PC-3 (cell line): ENCODE measurements around the gene AFAP1L2. TPM values are rescaled to one million over a fixed set of nuclear protein-coding genes. Genes with fewer than 3 reads are reported as not detected.

Source experiments
- ATAC-seq: fragments of 200-7000 bp; cut with Tn5 transposase; 2 replicates; pipeline ENCODE4 v1.9.1; 2020; ENCODE audit warnings: mild to moderate bottlenecking, moderate library complexity
- BruUV-seq: library from RNA; stranded (reverse); fragments of 400-500 nt; replicated peaks from 2 replicates; lab custom pipeline; 2021; lab: Mats Ljungman, UMichigan
- CTCF ChIA-PET: fragments of 300-600 bp; sonication (Branson Sonifier 250); formaldehyde crosslinking; loops from one replicate; lab custom pipeline; 2022; ENCODE audit warnings: antibody characterized with exemption; lab: Charles Lee
- POLR2A ChIA-PET: fragments of 300-600 bp; sonication (Branson Sonifier 250); formaldehyde crosslinking; loops from one replicate; lab custom pipeline; 2022; ENCODE audit warnings: antibody characterized with exemption; ENCODE audit not compliant: unreplicated experiment; lab: Charles Lee
- DNase-seq: peaks from one replicate; pipeline ENCODE4 v3.0.0-alpha.2; 2015
- H2AFZ ChIP-seq: fragments of 300-600 bp; sonication (generic); 2 replicates; pipeline ENCODE4 v1.6.0; 2016; ENCODE audit warnings: antibody characterized with exemption, low read length
- H3F3A ChIP-seq: fragments of 300-600 bp; sonication (generic); one replicate; pipeline ENCODE4 v1.6.0; 2017; ENCODE audit warnings: antibody characterized with exemption, low read length, control low read depth, mild to moderate bottlenecking; ENCODE audit not compliant: unreplicated experiment
- H3K27ac ChIP-seq: fragments of 300-600 bp; sonication (generic); 2 replicates; pipeline ENCODE4 v1.5.1; 2016; ENCODE audit warnings: mild to moderate bottlenecking, low read length
- H3K27me3 ChIP-seq: fragments of 300-600 bp; sonication (generic); 2 replicates; pipeline ENCODE4 v1.6.1; 2016; ENCODE audit warnings: low read length, mixed read lengths
- H3K36me3 ChIP-seq: fragments of 300-600 bp; sonication (generic); 2 replicates; pipeline ENCODE4 v1.6.1; 2016; ENCODE audit warnings: low read depth, mixed run types, low read length, mixed read lengths
- H3K4me1 ChIP-seq: fragments of 300-600 bp; sonication (generic); 2 replicates; pipeline ENCODE4 v1.5.1; 2016; ENCODE audit warnings: low read length; ENCODE audit not compliant: insufficient read depth
- H3K4me2 ChIP-seq: fragments of 300-600 bp; sonication (generic); 2 replicates; pipeline ENCODE4 v1.6.0; 2016; ENCODE audit warnings: low read length
- H3K4me3 ChIP-seq: fragments of 300-600 bp; sonication (generic); 2 replicates; pipeline ENCODE4 v1.5.1; 2016; ENCODE audit warnings: mild to moderate bottlenecking, low read length, mixed read lengths
- H3K79me2 ChIP-seq: fragments of 300-600 bp; sonication (generic); 2 replicates; pipeline ENCODE4 v1.6.1; 2017; ENCODE audit warnings: low read length, mixed read lengths
- H3K9ac ChIP-seq: fragments of 300-600 bp; sonication (generic); 2 replicates; pipeline ENCODE4 v1.6.0; 2016; ENCODE audit warnings: mild to moderate bottlenecking, low read length
- H3K9me2 ChIP-seq: fragments of 300-600 bp; sonication (generic); replicated peaks from 2 replicates; pipeline ENCODE4 v1.6.1; 2016; ENCODE audit warnings: mixed run types, low read length, mixed read lengths
- H3K9me3 ChIP-seq: fragments of 300-600 bp; sonication (generic); 2 replicates; pipeline ENCODE4 v1.6.1; 2016; ENCODE audit warnings: low read length, mixed read lengths
- H4K20me1 ChIP-seq: fragments of 300-600 bp; sonication (generic); 2 replicates; pipeline ENCODE4 v1.6.1; 2016; ENCODE audit warnings: low read length, mixed read lengths
- CTCF ChIP-seq: fragments of 300-600 bp; sonication (generic); conservative IDR thresholded peaks from 2 replicates; pipeline ENCODE4 v1.5.1; 2017; ENCODE audit warnings: antibody characterized with exemption, low read depth, mild to moderate bottlenecking, low read length
- EZH2 ChIP-seq: fragments of 300-600 bp; sonication (generic); IDR thresholded peaks from one replicate; pipeline ENCODE4 v1.6.1; 2017; ENCODE audit warnings: antibody characterized with exemption, mild to moderate bottlenecking, low read length; ENCODE audit not compliant: unreplicated experiment
- EZH2phosphoT487 ChIP-seq: fragments of 300-600 bp; sonication (generic); IDR thresholded peaks from 2 replicates; pipeline ENCODE4 v1.6.1; 2018; ENCODE audit warnings: mild to moderate bottlenecking, antibody characterized with exemption, low read length, borderline replicate concordance
- intact Hi-C: fragments of 100-400 bp; cut with micrococcal nuclease; formaldehyde crosslinking; loops from 2 replicates; pipeline ENCODE4 v1.9.0; 2023
- total RNA-seq: library from RNA; depleted of rRNA; stranded (reverse); fragments of >200 nt; gene quantifications from 2 replicates; pipeline ENCODE4 v1.2.3, GENCODE V29; 2014

Gene AFAP1L2
- total RNA-seq, 1 experiment from 2014 or later: 0.77 TPM

GRCh38 chr10:114258274-114258840 is 145.9 kb downstream of the AFAP1L2 start:
- Histone ChIP-seq H3K9ac (no peak overlapping the region), H3K9me3 (no peaks in the 10 kb centered on the region), H3F3A (no peaks in the 10 kb centered on the region), H2AFZ (no peak overlapping the region), H3K4me3 (no peak overlapping the region), H3K36me3 (no peaks in the 10 kb centered on the region), H3K27me3 (no peaks in the 10 kb centered on the region), H4K20me1 (no peaks in the 10 kb centered on the region), H3K9me2 (no peaks in the 10 kb centered on the region), H3K27ac (no peak overlapping the region), H3K79me2 (no peaks in the 10 kb centered on the region), H3K4me2 (no peak overlapping the region), H3K4me1 (no peaks in the 10 kb centered on the region)
- TF ChIP-seq CTCF (no peak), EZH2 (no peak), EZH2phosphoT487 (no peak)
- ATAC-seq (no peak), DNase-seq (no peak)
- ChIA-PET CTCF (no interaction called here), POLR2A (no interaction called here)
- intact Hi-C loops: no loop called here
- no TSS peak for BruUV-seq

- H3F3A ChIP-seq: no peaks in the 10 kb centered on the region
- ATAC-seq: no peak
- no peak for DNase-seq
- no peaks in the 10 kb centered on the region for H3K9me3 ChIP-seq
- no peaks in the 10 kb centered on the region for H3K79me2 ChIP-seq
- H3K4me1 ChIP-seq: no peaks in the 10 kb centered on the region
- CTCF ChIA-PET: no interaction called here
- no peaks in the 10 kb centered on the region for H3K9me2 ChIP-seq
- H2AFZ ChIP-seq: no peak overlapping the region
- intact Hi-C loops: no loop called here
- H3K4me3 ChIP-seq: no peak overlapping the region
- no peaks in the 10 kb centered on the region for H3K36me3 ChIP-seq
- no peak for TF ChIP-seq EZH2
- TF ChIP-seq CTCF: no peak
- no peak for TF ChIP-seq EZH2phosphoT487
- H3K27ac ChIP-seq: no peak overlapping the region
- BruUV-seq: no TSS peak
- no peaks in the 10 kb centered on the region for H3K27me3 ChIP-seq
- H3K4me2 ChIP-seq: no peak overlapping the region
- H4K20me1 ChIP-seq: no peaks in the 10 kb centered on the region
- H3K9ac ChIP-seq: no peak overlapping the region
- POLR2A ChIA-PET: no interaction called here
Measured at GRCh38 chr10:114257498-114257897, 146.8 kb downstream of the AFAP1L2 start.

GRCh38 chr10:114256822-114257221 is 147.5 kb downstream of the AFAP1L2 start:
- TF ChIP-seq EZH2phosphoT487 (no peak), EZH2 (no peak), CTCF (no peak)
- Histone ChIP-seq H3F3A (no peaks in the 10 kb centered on the region), H2AFZ (no peak overlapping the region), H3K27me3 (no peaks in the 10 kb centered on the region), H3K4me2 (no peak overlapping the region), H3K9me3 (no peaks in the 10 kb centered on the region), H3K27ac (no peak overlapping the region), H3K4me3 (no peak overlapping the region), H3K4me1 (no peaks in the 10 kb centered on the region), H4K20me1 (no peaks in the 10 kb centered on the region), H3K79me2 (no peaks in the 10 kb centered on the region), H3K9me2 (no peaks in the 10 kb centered on the region), H3K9ac (no peak overlapping the region), H3K36me3 (no peaks in the 10 kb centered on the region)
- POLR2A ChIA-PET: no interaction called here
- intact Hi-C loops: no loop called here
- DNase-seq: no peak
- no TSS peak for BruUV-seq
- ATAC-seq: no peak
- CTCF ChIA-PET: no interaction called here
